Measurements from ENCODE around the gene MSH3.
"Not testable (repeated sequence)": the region's sequence is repeated elsewhere in the genome, so short reads cannot be mapped to it uniquely, and the experiment has no call there.

Gene MSH3

GRCh38 chr5:80706835-80707447 lies 52.5 kb downstream of the MSH3 start:
- no peak for DNase-seq (ENCODE audit: low spot score)

GRCh38 chr5:80707645-80708044 lies 53.2 kb downstream of the MSH3 start:
- DNase-seq (ENCODE audit: low spot score) = no peak

- DNase-seq (ENCODE audit: low spot score) = no peak
Observed at GRCh38 chr5:80711216-80711615, 56.8 kb downstream of the MSH3 start.

DNA sequence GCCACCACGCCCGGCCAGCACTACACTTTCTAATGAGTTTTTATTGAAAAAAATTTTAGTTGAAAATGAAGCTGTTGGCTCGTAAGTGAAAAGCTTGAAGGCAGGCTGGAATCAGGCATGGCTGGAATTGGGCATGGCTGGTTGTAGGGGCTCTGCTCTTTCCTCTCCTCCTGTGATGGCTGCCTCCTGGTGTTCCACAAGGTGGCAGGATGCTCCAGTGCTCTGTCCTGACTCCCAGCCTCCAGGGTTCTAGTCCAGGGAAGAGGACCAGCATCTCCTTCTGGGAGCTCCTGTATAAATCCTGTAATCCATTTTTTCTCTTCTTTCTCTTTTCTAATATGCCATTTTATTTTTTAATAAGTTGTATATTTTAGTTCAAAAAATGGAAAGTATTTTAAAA lies 57.5 kb downstream of the MSH3 start:
- peak; percentile 10 for DNase-seq (ENCODE audit: low spot score)

DNA sequence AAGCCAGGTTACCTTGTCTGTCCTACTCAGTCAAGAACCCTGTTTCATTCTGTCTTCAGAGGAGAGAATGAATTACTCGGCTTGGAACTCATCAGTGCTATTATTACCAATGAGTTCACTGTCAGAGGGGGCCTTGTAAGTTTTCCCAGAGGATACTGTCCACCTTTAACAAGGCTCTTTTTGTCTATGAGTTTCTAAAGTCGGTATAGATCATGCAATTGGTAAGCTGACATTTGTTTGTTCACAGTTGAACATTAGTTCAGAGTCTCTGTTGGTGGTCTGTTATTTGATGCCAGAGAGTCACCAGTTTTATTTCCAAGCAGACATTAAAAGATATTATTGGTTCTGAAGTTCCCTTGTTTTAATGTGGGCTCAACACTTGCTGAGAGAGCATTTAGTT lies 58.5 kb downstream of the MSH3 start:
- DNase-seq (ENCODE audit: low spot score) = no peak

DNA sequence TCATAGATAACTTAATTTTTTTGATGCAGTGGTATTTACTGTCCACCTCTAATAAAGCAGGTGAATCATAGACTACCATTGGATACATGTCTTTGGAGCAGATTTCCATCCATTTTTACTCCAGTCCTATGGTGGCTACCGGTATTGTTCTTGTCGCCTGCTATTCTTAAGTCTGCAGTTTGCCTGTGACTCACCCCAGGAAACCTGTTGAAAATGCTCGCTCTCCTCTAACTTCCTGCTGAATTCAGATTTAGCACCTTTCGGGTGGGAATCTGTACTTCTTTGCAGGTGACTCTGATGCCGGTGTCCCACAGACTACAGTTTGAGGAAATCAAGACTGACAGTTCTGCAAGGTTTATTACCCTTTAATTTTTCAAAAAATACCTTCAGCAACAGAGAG lies 59.2 kb downstream of the MSH3 start:
- no peak for DNase-seq (ENCODE audit: low spot score)

DNA sequence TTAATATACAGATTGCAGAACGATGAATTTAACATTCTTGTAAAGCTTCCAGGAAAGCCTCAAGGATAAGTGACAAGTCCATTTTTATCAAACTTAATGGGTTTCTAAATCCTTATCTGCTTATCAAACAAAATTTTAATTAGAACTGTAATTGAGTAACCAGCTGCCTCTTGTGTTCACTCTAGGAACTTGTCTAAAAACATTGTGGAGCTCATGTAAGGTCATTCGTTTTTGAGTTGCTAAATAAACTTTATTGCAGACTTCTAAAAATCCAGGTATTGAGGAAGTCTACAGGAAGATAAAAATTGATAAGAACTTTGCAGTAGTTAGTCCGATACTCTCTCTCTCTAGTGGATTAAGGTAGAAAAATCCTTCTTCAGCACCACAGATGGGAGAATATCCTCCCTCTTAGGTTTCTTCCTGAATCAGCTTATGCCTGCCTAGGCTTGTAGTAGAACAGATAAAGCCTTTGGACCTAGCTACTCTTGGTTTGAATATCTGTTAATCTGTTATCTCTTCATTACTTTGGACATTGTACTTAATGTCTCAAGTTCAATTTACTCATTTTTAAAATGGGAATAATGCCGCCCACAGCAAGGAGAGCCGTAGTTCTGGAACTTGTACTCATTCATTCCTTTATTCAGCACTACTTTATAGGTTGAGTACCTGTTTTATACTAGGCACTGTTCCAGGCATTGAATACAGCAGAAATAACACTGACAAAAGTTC lies 60.3 kb downstream of the MSH3 start:
- no peak for DNase-seq (ENCODE audit: low spot score)

- DNase-seq (ENCODE audit: low spot score) = no peak
Observed at GRCh38 chr5:80715887-80716286, 61.4 kb downstream of the MSH3 start.

DNA sequence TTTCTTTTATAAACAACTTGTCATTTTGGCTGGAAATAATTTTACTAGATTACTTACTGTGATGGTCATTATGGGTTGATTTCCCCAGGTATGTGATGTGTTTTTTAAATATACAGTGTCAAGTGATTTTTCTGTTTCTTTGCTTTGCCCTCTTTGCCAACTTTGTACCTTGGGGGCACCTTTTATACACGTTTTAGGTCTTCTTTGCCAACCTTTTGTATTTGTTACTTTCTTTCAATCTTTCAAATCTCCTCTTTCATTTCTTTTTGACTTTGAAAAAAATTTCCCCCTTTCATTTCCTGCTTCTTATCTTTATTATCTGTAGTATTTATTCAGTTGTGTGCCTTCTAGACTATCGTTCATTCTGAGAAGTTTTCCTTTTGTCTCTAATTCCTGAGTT lies 65.7 kb downstream of the MSH3 start:
- DNase-seq (ENCODE audit: low spot score) = no peak

DNA sequence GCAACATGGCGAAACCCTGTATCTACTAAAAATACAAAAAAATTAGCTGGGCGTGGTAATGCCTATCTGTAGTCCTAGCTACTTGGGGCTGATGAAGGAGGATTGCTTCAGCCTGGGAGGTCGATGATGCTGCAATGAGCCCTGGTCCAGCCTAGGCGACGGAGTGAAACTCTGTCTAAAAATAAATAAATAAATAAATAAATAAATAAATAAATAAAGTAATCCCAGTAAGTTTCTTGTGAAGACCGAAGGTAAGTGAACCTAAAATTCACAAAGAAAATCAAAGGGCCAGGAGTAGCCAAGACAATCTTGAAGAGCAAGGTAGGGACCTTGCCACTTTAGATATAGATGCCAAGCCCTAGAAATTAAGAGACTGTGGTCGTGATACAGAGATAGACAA lies 68.5 kb downstream of the MSH3 start:
- DNase-seq (ENCODE audit: low spot score) = no peak

GRCh38 chr5:80725446-80725845 lies 71.0 kb downstream of the MSH3 start:
- no peak for DNase-seq (ENCODE audit: low spot score)

GRCh38 chr5:80736730-80737129 lies 82.3 kb downstream of the MSH3 start:
- DNase-seq (ENCODE audit: low spot score) = no peak

GRCh38 chr5:80738466-80738865 lies 84.0 kb downstream of the MSH3 start:
- no peak for DNase-seq (ENCODE audit: low spot score)

DNA sequence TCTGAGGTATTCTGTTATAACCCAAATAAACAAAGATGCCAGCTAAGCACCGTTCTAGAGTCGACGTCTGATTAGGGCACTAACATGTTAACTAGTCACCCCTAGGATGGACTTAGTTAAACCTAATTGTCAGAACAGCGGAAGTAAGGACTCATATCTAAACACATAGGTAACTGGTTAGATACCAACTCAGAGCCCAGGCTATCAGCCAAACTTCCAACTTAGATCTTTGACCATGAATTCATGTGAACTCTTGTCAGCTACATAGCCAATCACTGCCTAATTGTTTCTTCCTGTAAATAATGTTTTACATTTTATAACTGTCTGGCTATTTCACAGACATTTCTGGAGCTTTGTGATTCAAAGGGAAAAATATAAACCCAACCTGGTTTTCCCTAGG lies 84.6 kb downstream of the MSH3 start:
- no peak for DNase-seq (ENCODE audit: low spot score)

GRCh38 chr5:80739496-80739895 lies 85.0 kb downstream of the MSH3 start:
- DNase-seq (ENCODE audit: low spot score) = no peak

- DNase-seq (ENCODE audit: low spot score) = no peak
Observed at GRCh38 chr5:80739898-80740297, 85.4 kb downstream of the MSH3 start.

DNA sequence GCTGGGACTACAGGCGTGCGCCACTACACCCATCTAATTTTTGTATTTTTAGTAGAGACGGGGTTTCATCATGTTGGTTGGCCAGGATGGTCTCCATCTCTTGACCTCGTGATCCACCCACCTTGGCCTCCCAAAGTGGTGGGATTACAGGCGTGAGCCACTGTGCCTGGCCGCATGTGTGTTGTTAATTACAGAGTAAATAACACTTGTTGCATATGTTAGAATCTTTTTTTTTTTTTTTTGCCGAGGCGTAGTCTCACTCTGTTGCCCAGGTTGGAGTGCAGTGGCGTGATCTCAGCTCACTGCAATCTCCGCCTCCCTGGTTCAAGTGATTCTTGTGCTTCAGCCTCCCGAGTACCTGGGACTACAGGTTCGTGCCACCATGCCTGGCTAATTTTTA lies 86.0 kb downstream of the MSH3 start:
- DNase-seq (ENCODE audit: low spot score) = not testable (repeated sequence)

GRCh38 chr5:80740999-80741398 lies 86.5 kb downstream of the MSH3 start:
- no peak for DNase-seq (ENCODE audit: low spot score)

DNA sequence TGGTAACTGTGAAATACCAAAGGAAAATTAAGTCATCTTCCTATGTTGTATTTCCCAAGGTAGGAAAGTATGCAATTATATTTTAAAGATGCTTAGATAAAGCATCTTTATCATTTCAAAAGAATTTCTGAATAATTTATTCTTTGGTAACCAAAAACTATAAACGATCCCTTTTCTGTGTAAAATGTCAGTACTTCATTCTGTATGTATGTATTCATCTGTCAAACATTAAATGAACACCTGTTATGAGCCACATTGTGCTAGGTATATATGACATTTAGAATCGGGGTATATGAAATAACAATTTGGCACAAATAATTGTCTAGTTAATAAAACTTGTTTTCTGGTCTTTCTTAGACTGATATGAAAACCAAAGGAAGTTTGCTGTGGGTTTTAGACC lies 89.7 kb downstream of the MSH3 start:
- no peak for DNase-seq (ENCODE audit: low spot score)

GRCh38 chr5:80745490-80745889 lies 91.0 kb downstream of the MSH3 start:
- no peak for DNase-seq (ENCODE audit: low spot score)

- DNase-seq (ENCODE audit: low spot score) = no peak
Observed at GRCh38 chr5:80747922-80748321, 93.5 kb downstream of the MSH3 start.

DNA sequence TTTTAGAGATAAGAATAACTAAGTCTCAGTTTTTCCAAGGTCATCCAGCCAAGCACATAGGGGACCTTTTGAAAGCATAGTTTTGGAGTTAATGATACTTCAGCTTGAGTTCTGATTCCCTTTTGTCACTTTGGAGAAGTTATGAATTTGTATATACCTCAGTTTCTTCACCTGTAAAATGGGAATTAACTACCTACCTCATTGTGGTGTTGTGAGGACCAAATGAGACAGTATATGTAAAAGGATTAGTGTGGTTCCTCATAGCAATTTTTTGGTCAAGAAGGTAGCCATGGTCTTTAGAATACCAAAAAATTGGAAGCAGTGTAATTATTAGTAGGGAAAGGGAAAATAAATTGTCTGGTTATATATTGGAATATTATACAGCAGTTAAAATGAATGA lies 98.0 kb downstream of the MSH3 start:
- DNase-seq (ENCODE audit: low spot score) = no peak

- DNase-seq (ENCODE audit: low spot score) = no peak
Observed at GRCh38 chr5:80753712-80754111, 99.3 kb downstream of the MSH3 start.

DNA sequence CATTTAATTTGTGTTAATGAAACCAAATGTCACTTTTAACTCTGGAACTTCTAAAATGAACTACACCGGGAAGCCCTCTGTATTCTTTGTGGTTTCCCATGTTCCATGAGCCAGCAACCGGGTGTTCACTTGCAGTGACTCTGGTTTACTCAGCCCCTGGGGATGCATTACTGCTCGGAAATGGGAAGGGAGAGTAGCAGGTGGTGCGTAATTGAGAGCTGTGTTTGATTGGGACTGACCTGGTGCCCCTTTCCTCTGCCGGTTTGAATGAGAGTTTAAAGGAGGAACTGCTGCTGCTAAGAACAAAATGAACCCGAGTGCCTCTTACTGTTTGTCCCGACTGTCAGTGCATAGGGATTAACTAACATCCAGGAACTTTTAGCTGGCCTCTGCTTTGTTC lies 100.4 kb downstream of the MSH3 start:
- DNase-seq (ENCODE audit: low spot score) = peak; percentile 50
